ENCODE results near the gene PRDM1.

The PRDM1 gene

GRCh38 chr6:106085984-106086813 is at the start of gene PRDM1:
PRDM1 (plus strand) TSS chr6:106086336; CDS start chr6:106086554, 218 bp downstream.
- FAIRE-seq (no peak), DNase-seq (ENCODE audit: low spot score) (peak; percentile 79)

GRCh38 chr6:106037060-106037459 is 49.1 kb upstream of the PRDM1 start:
- peak; percentile 4 for DNase-seq (ENCODE audit: low spot score)
- no peak for FAIRE-seq

GRCh38 chr6:106039897-106040592 is 46.1 kb upstream of the PRDM1 start:
- DNase-seq (ENCODE audit: low spot score) (no peak), FAIRE-seq (no peak)

GRCh38 chr6:106044151-106044550 is 42.0 kb upstream of the PRDM1 start:
- FAIRE-seq, result no peak
- DNase-seq (ENCODE audit: low spot score), result no peak

- DNase-seq (ENCODE audit: low spot score) (no peak), FAIRE-seq (no peak)
Measured at GRCh38 chr6:106045077-106045476, 41.1 kb upstream of the PRDM1 start.

GRCh38 chr6:106046116-106046853 is 39.9 kb upstream of the PRDM1 start:
- DNase-seq (ENCODE audit: low spot score) (no peak), FAIRE-seq (no peak)

- DNase-seq (ENCODE audit: low spot score) (no peak), FAIRE-seq (no peak)
Measured at GRCh38 chr6:106046854-106047200, 39.3 kb upstream of the PRDM1 start.

GRCh38 chr6:106048336-106048735 is 37.8 kb upstream of the PRDM1 start:
- DNase-seq (ENCODE audit: low spot score), result no peak

GRCh38 chr6:106050538-106050937 is 35.6 kb upstream of the PRDM1 start:
- FAIRE-seq (no peak), DNase-seq (ENCODE audit: low spot score) (no peak)

More at GRCh38 chr6:106048336-106048735, 37.8 kb upstream of the PRDM1 start:
- no peak for FAIRE-seq

GRCh38 chr6:106051226-106051625 is 34.9 kb upstream of the PRDM1 start:
- FAIRE-seq (no peak), DNase-seq (ENCODE audit: low spot score) (no peak)

- DNase-seq (ENCODE audit: low spot score), result no peak
- FAIRE-seq, result no peak
Measured at GRCh38 chr6:106053484-106054205, 32.5 kb upstream of the PRDM1 start.

GRCh38 chr6:106055489-106055888 is 30.6 kb upstream of the PRDM1 start:
- no peak for DNase-seq (ENCODE audit: low spot score)

GRCh38 chr6:106056060-106056745 is 29.9 kb upstream of the PRDM1 start:
- DNase-seq (ENCODE audit: low spot score) (no peak), FAIRE-seq (no peak)

More at GRCh38 chr6:106055489-106055888, 30.6 kb upstream of the PRDM1 start:
- no peak for FAIRE-seq

GRCh38 chr6:106056746-106057390 is 29.3 kb upstream of the PRDM1 start:
- DNase-seq (ENCODE audit: low spot score), result no peak
- no peak for FAIRE-seq

GRCh38 chr6:106059331-106059730 is 26.8 kb upstream of the PRDM1 start:
- no peak for FAIRE-seq

GRCh38 chr6:106060167-106060566 is 26.0 kb upstream of the PRDM1 start:
- no peak for FAIRE-seq
- DNase-seq (ENCODE audit: low spot score), result no peak

More at GRCh38 chr6:106059331-106059730, 26.8 kb upstream of the PRDM1 start:
- no peak for DNase-seq (ENCODE audit: low spot score)

- FAIRE-seq, result no peak
- no peak for DNase-seq (ENCODE audit: low spot score)
Measured at GRCh38 chr6:106063448-106063850, 22.7 kb upstream of the PRDM1 start.

GRCh38 chr6:106064142-106064541 is 22.0 kb upstream of the PRDM1 start:
- DNase-seq (ENCODE audit: low spot score) (no peak), FAIRE-seq (no peak)

- FAIRE-seq (no peak), DNase-seq (ENCODE audit: low spot score) (no peak)
Measured at GRCh38 chr6:106064756-106065155, 21.4 kb upstream of the PRDM1 start.

GRCh38 chr6:106066989-106067388 is 19.1 kb upstream of the PRDM1 start:
- DNase-seq (ENCODE audit: low spot score) (no peak), FAIRE-seq (no peak)

Measured in urothelium cell line (cell line).